SHP77 (cell line): Measurements from ENCODE around the gene BABAM2.

Experiments used
- DNase-seq, 2 experiments: peaks; one replicate each; lab custom pipeline; 2025; lab: John Stamatoyannopoulos, UW

Gene BABAM2

GRCh38 chr2:28346587-28346986, 456.1 kb downstream of the BABAM2 start:
- peak; percentile 58 to 67 for DNase-seq

DNA sequence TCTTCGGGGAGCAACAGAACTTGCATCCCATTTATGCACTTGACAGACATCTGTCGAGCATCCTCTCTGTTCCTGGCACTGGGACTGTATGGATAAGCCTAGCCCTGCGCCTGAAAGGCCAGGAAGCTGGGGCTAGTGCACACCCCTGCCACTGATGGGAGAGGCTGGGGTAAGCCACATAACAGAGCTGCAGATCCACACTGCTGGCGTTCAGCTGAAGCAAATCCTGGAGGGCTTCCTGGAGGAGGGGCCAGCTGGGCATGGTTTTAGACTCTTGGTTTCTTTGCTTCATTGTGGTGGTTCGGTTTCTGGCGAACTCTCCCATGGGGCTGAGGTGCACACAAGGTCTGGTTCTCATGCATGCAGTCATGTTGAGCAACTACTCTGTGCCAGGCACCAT, 456.7 kb downstream of the BABAM2 start:
- no peak for DNase-seq

DNA sequence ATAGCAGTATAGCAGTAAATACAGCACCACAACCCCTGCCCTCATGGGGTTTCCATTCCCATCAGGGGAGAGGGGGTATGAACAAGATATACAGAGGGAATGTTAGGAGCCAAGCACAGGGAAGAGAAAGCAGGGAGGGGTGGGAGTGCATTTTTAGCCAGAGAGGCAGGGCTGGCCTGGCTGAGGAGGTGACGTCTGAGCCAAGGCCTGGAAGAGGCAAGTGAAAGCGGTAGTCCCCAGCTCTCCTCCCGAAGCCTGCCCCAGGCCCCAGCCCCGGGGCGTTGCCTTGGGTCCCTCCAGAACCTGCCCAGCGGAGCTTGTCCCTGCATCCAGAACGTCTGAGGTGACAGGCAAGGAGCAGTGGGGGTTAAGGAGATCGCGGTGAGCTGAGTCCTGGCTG, 457.1 kb downstream of the BABAM2 start:
- no peak for DNase-seq

DNA sequence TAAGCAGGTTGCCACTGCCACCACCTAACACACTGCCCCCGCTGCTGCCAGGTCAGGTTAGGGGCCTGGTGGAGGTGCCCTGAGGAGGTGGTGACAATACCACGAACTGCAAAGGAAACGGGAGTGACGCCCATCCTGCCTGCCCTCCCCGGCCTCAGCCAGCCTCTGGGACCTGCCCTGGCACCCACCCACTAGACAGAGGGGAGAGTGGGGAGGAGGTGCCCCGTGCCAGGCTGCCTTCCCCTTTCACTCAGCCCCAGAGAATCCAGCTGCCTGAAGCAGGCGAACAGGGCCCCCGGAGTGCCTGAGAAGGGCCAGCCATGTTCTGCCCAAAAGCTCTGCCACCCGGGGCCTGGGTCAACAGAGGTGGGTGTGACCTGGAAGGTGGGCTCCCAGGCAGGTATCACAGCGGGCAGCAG, 457.6 kb downstream of the BABAM2 start:
- no peak for DNase-seq

DNA sequence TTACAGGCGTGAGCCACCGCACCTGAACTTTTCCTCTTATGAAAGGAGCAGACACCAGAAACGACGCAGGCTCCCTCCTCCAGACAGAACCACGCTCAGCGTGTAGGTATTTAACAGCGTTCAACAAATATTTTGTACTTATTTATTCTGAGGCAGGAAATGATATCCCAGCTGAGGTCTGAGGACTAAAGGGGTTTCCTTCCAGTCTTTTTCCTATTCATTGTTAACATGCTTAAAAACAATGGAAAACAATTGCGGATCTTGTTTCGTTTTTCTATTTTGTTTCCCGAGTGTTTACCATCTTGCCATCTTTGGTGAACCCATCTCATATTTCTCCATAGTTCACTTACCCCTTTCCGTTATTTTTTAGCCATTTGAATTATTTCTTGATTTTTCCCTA, 458.4 kb downstream of the BABAM2 start:
- no peak for DNase-seq

DNA sequence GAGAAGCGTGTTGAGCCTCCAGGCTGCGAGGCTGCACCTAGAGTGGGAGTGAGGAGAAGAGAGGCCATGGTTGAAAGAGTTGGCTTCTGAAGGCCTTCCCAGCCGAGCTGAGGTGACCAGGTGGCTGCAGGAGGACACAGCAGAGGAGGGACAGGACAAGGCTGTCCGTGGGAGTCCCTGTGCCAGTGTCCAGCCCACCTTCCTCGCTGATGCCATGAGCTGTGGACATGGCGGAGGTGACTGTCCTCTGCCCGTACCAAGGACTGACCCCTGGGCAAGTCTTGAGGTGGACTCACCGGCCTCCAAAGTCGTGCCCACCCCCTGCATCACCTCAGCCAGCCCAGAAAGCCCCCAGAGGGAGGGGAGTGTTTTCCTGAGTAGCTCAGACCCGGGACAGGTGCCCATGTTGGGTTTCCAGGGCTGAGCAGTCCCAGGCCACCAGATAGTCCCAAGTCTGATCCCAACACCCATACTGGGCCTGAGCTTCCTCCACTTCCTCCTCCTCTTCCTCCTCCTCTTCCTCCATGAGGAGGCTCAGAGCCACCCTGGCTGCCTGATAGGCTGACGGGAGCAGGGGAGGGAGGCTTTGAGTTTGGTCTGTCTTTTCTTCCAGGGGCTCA, 459.1 kb downstream of the BABAM2 start:
- no peak for DNase-seq

DNA sequence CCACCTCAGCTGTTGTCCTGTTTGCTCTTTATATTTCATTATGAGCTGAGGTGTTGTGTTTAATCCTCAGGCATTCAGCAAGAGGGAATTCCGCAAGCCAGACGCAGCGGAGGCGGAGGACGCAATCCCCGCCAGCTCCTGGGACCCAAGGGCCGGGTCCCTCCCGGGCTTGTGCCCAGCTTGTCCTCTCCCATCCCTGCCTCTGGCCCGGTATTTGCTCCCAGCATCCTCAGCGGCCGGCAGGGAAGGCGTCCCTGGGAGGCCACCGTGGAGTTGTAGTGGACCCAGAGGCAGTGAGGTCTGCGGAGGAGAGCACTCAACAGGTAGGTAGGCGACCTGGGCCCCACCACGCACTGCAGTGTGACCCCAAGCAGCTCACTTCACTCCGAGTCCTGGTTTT, 459.7 kb downstream of the BABAM2 start:
- DNase-seq: no peak

DNA sequence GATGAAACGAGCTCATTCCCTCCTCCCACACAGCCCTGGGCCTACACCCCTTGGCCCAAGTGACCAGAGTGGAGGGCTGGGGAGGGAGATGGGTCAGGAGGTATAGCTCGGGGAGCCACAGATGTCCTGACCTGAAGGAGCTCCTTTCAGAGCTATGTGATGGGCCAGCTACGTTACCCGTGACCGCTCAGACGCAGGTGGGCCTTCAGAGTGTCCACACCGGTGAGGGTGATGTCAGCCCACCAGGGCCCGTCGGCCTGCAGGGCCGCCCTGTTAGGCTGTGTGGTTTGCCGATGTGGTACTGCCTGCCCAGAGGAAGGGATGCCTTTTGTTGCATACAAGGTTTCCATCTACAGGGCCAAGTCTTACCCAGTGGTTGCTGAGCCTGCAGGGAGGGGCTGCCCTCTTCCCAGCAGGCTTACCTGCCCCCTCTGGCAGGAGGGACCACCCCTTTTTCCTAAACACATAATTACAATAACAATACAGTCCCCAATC, 460.3 kb downstream of the BABAM2 start:
- no peak for DNase-seq

DNA sequence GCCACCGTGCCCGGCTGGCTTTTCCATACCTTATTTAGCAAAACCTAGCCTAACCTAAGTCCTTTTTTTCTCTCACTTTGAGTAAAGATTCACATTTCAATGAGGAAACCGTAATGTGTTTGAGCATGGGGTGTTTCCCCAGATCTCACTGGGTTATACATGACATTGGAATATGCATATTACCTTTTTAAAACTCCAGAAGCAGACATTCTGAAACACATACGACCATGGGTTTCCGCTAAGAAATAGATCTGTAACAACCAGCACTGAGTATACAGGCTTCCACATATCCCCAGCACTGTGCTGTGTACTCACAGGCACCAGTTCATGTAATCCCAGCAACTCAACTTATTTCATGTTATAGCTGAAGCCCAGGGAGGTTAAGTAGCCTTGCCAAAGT, 461.1 kb downstream of the BABAM2 start:
- DNase-seq: no peak

- DNase-seq: no peak
Measured at GRCh38 chr2:28352104-28352503, 461.6 kb downstream of the BABAM2 start.

DNA sequence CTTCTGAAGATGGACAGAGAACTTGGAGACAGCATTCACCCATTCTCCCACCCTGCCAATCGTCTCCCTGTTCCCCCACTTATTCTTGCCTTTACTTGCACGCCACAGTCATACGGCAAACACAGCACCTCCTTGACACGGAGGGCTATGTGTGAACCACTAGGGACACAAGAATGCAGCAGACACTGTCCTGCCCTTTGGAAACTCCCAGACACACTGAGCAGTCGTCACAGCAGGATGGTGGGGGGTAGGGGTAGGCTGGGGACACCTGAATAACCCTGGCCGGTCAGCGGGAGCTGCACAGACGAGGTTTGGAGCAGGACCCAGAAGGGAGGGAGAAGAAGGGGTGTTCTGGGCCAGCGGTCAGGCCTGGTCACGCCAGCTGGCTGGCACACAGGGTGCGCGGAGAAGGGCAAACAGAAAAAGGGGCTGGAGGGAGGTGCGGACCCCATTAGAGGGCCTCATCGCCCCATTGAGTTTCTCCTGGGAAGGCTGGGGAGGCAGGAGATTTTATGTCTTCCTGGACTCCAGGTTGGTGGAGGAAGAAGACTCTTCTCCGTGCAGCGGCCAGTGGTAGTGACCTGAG, 462.2 kb downstream of the BABAM2 start:
- DNase-seq: no peak

DNA sequence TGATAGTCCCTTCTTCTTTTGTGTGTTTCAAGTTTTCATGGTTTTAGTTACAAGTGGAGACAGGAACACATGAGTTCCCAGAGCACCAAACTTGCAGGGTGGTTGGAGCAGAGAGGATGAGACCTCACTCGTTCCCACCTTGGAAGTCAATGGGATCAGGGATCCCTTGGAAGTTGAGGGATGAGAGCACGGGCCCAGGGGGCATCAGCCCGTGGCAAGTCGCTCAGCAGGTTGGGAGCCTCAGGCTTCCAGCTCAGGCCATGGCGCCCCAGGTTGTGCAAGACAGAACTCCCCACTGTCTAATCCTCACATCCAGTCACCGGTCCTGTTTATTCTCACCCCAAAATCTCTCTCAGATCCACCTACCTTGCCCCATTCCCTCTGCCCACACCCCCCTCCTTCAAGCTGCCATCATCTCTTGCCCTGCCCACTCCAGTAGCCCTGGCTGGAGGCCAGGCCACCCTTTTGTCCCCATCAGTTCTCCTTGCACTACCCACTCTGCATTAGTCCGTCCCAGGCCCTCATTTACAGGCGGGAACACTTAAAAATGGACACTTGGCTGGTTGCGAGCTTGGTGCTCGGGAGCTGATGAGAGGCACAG, 464.5 kb downstream of the BABAM2 start:
- no peak for DNase-seq

GRCh38 chr2:28355521-28356094, 465.1 kb downstream of the BABAM2 start:
- DNase-seq: peak; percentile 47 to 58

- peak; percentile 80 to 86 for DNase-seq
Measured at GRCh38 chr2:28356095-28356911, 465.8 kb downstream of the BABAM2 start.

- DNase-seq: no peak
Measured at GRCh38 chr2:28357055-28357454, 466.5 kb downstream of the BABAM2 start.

DNA sequence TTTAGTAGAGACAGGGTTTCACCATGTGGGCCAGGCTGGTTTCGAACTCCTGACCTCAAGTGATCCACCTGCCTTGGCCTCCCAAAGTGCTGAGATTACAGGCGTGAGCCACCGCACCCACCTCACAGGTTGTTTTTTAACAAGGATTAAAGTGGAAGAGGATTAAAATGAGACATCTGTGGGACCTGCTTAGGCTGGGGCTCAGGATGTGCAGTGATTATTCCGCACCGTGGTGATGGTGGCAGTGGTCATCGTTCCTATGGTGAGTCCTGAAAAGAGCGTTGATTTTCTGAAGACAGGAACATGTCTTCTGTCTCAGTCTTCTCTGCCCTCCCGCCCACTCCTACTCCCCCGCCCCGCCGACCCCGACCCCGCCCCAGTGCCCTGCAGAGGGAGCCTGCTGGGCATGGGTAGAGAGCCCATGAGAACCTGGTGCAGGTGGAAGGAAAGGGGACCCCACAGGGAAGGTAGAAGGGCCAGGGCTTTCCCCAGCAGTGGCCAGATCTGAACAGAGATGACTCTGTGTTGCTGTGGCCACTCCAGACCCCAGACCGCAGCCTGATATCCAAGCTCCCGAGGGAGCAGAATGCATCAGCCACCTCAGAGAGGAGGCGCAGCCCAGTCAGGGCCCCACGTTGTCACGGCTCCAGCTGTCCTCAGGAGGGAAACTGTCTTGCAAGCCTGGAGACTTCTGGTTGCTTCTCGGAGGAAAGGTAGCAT, 467.6 kb downstream of the BABAM2 start:
- no peak for DNase-seq

DNA sequence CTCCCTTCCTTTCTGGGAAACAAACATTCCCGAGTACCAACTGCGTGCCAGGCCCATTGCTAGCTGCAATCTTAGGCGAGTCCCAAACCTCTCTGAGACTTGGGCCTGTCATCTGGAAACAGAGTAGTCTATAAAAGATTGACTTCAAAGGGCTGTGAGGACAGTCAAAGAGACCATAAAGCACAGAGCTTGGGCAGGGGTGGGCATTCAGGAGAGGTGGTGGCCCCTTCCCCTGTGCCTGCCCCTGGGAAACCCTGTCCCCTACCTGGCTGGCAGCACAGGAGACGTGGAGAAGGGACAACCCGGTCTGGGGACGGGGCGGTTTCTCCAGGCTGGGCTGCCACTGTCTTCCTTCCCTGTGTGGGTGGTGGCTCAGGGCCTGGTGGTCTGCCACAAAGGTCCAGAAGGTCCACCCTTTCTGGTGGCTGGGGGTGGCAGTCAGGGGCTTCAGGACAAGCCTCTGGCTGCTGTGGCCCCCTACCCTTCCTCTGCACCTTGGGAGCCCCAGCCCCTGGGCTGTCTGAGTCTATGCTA, 468.2 kb downstream of the BABAM2 start:
- DNase-seq: no peak

GRCh38 chr2:28359222-28360057, 468.9 kb downstream of the BABAM2 start:
- peak; percentile 17 to 59 for DNase-seq

DNA sequence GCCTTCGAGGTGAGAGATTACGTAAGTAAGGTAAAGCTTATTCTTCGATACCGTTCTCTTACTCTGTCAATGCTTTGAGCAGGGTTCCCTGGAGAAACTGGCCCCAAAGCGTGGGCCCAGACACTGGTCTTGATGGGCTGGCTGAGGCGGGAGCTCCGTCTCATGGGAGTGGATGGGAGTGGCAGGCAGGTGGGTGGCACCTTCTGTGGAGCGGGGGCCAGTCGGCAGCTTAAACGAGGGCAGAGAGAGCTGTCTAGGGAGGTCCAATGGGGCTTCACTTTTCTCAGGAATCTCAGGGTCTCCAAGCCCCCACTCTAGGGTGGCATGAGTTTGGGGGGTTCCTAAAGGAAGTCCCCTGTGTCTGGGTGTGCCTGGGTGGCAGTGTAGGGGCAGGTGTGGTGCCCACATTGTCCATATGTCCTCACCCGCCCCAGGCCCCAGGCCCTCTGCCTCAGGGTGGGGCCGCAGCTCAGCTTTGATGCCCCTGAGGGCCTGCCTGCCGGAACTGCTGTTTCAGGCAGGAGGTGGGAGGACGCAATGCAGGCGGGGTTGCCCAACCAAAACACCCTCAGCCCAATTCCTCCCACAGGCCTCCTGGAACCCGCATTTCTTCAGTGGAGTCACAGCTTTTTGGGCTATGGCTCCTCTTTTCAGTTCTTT, 469.7 kb downstream of the BABAM2 start:
- DNase-seq: no peak

- DNase-seq: no peak
Measured at GRCh38 chr2:28360718-28361293, 470.3 kb downstream of the BABAM2 start.
